ENCODE results near the gene SHROOM2. TPM values are rescaled to one million over a fixed set of nuclear protein-coding genes. Genes with fewer than 3 reads are reported as not detected.

The SHROOM2 gene
- total and polyA plus RNA-seq, 7 donors, result 0.05 to 0.47 (median 0.12) TPM

DNA sequence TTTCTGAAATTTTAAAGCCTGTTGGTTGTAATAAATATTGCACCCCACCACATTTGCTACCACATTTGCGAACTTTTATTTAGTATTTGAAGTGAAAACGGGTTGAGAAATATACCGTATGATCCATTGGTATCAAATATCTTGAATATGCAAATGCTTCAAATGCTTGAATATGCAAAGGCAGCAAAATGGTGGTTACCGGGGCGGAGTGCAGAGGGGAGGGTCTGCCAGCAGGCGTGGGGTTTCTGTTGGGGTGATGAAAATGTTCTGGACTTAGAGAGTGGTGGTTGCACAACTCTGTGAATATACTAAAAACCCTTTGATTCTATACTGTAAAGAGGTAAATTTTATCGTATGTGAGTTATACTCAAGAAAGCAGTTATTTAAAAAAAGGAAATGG, 35.3 kb downstream of the SHROOM2 start:
- TF ChIP-seq, protein P1, sequence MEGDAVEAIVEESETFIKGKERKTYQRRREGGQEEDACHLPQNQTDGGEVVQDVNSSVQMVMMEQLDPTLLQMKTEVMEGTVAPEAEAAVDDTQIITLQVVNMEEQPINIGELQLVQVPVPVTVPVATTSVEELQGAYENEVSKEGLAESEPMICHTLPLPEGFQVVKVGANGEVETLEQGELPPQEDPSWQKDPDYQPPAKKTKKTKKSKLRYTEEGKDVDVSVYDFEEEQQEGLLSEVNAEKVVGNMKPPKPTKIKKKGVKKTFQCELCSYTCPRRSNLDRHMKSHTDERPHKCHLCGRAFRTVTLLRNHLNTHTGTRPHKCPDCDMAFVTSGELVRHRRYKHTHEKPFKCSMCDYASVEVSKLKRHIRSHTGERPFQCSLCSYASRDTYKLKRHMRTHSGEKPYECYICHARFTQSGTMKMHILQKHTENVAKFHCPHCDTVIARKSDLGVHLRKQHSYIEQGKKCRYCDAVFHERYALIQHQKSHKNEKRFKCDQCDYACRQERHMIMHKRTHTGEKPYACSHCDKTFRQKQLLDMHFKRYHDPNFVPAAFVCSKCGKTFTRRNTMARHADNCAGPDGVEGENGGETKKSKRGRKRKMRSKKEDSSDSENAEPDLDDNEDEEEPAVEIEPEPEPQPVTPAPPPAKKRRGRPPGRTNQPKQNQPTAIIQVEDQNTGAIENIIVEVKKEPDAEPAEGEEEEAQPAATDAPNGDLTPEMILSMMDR (IDR thresholded peaks at IDR 0.05), result no peak
- Histone ChIP-seq H3K9me3 (no peaks in the 10 kb centered on the region), H3K36me3 (ENCODE audit: insufficient read depth in 1 of 2, low read depth in 1 of 2) (no peaks in the 10 kb centered on the region), H3K27me3 (ENCODE audit: insufficient read depth in 3 of 3, low read length in 2 of 3) (peaks cover 0 to 4% (median 0%) of the 10 kb centered on the region in 3 donors), H3K4me3 (no peak overlapping the region), H3K4me1 (no peaks in the 10 kb centered on the region), H3K27ac (no peak overlapping the region)
- ATAC-seq, result no peak
- no peak for DNase-seq
- intact Hi-C loops (cut with DNase I), result no loop called here
- WGBS, 3 donors, result 66 to 81% (median 81%) methylated on average over 7 of the region's 7 CpGs

DNA sequence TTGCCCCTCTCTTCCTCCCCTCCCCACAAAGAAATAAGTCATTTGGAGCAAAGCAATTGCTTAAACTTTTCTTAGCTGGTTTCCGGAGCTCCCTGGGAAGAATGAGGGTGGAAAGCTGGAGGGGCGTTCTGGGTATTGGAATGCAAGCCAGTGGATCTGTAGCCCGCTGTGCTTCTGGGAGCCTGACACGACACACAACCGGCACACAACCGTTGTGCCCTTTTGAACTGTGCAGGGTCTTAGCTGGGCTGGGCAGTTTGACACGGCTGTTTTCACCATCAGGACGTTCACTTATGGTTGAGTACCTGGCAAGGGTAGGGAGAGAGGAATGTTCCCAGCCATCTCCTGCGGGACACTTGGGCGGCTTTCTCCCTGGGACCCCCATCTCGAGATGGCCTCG, 38.3 kb downstream of the SHROOM2 start:
- WGBS, 3 donors, result 47 to 52% (median 49%) methylated on average over 8 to 12 of the region's 12 CpGs
- intact Hi-C loops (cut with DNase I), result no loop called here
- no peak for DNase-seq
- no peaks in the 10 kb centered on the region for H3K36me3 ChIP-seq (ENCODE audit: insufficient read depth in 1 of 2, low read depth in 1 of 2)
- H3K4me1 ChIP-seq, result no peaks in the 10 kb centered on the region
- no peak overlapping the region for H3K27ac ChIP-seq
- no peak overlapping the region for H3K4me3 ChIP-seq
- no peaks in the 10 kb centered on the region for H3K9me3 ChIP-seq
- TF ChIP-seq, protein P1 (IDR thresholded peaks at IDR 0.05), result no peak
- no peak for ATAC-seq
- H3K27me3 ChIP-seq (ENCODE audit: insufficient read depth in 3 of 3, low read length in 2 of 3), result no peaks in the 10 kb centered on the region

DNA sequence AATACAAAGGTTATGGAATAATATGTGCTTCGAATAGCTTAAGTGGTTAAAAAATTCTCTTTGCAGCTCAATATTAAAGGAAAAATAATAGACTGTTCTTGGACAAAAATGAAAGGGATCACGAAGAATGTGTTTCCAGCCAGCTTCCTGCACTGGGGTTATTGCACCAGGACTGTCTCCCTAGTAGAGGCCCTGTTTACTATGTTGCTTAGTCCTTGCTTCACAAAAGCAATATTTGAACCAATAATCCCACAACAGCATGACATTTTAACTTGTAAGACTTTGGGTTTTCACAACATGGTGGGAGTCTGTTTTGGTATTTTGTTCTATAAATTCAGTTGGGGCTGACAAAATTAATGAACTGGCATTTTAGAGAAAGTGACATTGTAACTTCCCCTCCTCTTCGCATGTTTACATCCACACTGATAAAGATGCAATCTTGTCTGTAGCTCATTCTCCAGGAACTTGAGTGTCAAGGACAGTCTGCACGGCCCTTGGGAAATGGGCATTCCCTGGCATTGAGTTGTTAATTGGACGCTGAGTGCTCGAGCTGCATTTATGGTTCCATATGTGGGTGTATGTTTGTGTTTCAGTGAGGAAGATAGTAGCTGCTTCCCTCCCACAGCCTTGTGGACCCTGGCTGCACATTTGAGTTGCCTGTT, 39.0 kb downstream of the SHROOM2 start:
- Histone ChIP-seq H3K4me3 (no peak overlapping the region), H3K27ac (no peak overlapping the region), H3K36me3 (ENCODE audit: insufficient read depth in 1 of 2, low read depth in 1 of 2) (no peaks in the 10 kb centered on the region), H3K4me1 (no peaks in the 10 kb centered on the region), H3K9me3 (no peaks in the 10 kb centered on the region), H3K27me3 (ENCODE audit: insufficient read depth in 3 of 3, low read length in 2 of 3) (no peaks in the 10 kb centered on the region)
- no peak for DNase-seq
- ATAC-seq, result no peak
- TF ChIP-seq, protein P1 (IDR thresholded peaks at IDR 0.05), result no peak
- intact Hi-C loops (cut with DNase I), result no loop called here
- 66 to 71% (median 69%) methylated on average over 6 of the region's 6 CpGs for WGBS, 3 donors

DNA sequence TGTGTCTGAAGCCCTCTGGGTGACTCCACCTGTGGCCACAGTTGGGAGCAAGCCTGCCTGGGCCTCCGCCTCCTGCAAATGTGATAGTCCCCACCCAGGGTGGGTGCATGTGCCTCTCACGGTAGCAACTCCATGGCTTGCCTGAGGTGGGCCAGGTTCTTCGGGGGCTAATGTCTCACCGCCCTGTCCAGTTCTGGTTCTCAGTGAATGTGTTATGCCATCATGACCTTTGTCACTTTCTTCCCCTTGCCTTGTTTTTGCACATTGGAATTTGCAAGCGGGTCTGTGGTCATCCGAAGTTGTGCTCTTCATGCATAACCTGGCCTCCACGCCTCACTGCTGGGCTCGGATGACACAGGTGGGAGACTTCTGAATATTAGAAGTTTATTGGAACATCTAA, 39.7 kb downstream of the SHROOM2 start:
- H3K9me3 ChIP-seq, result no peaks in the 10 kb centered on the region
- 92 to 94% (median 93%) methylated on average over 5 to 8 of the region's 8 CpGs for WGBS, 3 donors
- no peak for DNase-seq
- no peak overlapping the region for H3K27ac ChIP-seq
- no peaks in the 10 kb centered on the region for H3K36me3 ChIP-seq (ENCODE audit: insufficient read depth in 1 of 2, low read depth in 1 of 2)
- H3K27me3 ChIP-seq (ENCODE audit: insufficient read depth in 3 of 3, low read length in 2 of 3), result no peaks in the 10 kb centered on the region
- TF ChIP-seq, protein P1 (IDR thresholded peaks at IDR 0.05), result no peak
- ATAC-seq, result no peak
- H3K4me1 ChIP-seq, result no peaks in the 10 kb centered on the region
- no peak overlapping the region for H3K4me3 ChIP-seq
- intact Hi-C loops (cut with DNase I), result no loop called here

Data from psoas muscle (tissue), 8 donors.